ENCODE results near the gene RPL10.

DNA sequence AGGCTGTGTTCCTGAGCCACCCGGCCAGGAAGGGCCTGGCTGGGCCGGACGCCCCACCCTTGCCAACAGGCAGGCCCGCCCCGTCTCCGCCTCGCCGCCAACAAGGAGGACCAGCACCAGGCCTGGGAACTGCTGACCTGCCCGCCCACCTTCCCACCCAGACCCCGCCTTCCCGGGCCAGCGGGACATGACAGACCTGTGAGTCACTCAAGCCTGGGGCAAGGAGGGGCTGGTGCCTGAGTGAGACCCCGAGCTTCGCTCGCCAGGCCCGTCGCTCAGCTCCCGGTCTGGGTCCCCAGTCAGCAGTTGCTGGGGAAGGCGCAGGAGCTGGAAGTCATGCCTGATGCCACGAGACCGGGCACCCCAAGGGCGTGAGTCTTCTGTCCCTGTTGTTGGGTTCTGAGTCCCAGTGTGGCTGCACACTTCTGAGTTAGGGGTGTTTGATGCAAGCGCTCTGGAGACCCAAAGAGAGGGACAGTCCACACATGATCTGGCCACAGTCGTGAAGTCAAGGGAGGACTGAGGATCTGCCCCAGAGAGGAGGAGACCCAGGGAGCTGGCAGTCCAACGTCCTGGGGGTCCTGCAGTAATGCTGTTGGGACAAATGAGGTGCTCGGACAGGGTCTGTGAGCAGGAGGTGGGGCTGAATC, 11.2 kb downstream of the RPL10 start, which contains the start of gene DNASE1L1:
- TF ChIP-seq, protein P1, sequence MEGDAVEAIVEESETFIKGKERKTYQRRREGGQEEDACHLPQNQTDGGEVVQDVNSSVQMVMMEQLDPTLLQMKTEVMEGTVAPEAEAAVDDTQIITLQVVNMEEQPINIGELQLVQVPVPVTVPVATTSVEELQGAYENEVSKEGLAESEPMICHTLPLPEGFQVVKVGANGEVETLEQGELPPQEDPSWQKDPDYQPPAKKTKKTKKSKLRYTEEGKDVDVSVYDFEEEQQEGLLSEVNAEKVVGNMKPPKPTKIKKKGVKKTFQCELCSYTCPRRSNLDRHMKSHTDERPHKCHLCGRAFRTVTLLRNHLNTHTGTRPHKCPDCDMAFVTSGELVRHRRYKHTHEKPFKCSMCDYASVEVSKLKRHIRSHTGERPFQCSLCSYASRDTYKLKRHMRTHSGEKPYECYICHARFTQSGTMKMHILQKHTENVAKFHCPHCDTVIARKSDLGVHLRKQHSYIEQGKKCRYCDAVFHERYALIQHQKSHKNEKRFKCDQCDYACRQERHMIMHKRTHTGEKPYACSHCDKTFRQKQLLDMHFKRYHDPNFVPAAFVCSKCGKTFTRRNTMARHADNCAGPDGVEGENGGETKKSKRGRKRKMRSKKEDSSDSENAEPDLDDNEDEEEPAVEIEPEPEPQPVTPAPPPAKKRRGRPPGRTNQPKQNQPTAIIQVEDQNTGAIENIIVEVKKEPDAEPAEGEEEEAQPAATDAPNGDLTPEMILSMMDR (IDR thresholded peaks at IDR 0.05): no peak
- TF ChIP-seq, protein P2, sequence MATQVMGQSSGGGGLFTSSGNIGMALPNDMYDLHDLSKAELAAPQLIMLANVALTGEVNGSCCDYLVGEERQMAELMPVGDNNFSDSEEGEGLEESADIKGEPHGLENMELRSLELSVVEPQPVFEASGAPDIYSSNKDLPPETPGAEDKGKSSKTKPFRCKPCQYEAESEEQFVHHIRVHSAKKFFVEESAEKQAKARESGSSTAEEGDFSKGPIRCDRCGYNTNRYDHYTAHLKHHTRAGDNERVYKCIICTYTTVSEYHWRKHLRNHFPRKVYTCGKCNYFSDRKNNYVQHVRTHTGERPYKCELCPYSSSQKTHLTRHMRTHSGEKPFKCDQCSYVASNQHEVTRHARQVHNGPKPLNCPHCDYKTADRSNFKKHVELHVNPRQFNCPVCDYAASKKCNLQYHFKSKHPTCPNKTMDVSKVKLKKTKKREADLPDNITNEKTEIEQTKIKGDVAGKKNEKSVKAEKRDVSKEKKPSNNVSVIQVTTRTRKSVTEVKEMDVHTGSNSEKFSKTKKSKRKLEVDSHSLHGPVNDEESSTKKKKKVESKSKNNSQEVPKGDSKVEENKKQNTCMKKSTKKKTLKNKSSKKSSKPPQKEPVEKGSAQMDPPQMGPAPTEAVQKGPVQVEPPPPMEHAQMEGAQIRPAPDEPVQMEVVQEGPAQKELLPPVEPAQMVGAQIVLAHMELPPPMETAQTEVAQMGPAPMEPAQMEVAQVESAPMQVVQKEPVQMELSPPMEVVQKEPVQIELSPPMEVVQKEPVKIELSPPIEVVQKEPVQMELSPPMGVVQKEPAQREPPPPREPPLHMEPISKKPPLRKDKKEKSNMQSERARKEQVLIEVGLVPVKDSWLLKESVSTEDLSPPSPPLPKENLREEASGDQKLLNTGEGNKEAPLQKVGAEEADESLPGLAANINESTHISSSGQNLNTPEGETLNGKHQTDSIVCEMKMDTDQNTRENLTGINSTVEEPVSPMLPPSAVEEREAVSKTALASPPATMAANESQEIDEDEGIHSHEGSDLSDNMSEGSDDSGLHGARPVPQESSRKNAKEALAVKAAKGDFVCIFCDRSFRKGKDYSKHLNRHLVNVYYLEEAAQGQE (IDR thresholded peaks at IDR 0.05; ENCODE audit: insufficient read depth in 1 of 2, low read depth in 2 of 2, low read length in 1 of 2): no peak
- TF ChIP-seq SIN3A (IDR thresholded peaks at IDR 0.05; ENCODE audit: borderline replicate concordance, insufficient read depth, low read depth, low read length) (no peak), POLR2AphosphoS5 (IDR thresholded peaks at IDR 0.05; ENCODE audit: low read depth, low read length) (peak; percentile 33; the same call in 1 of the 2 replicates), TCF7L2 (IDR thresholded peaks at IDR 0.05; ENCODE audit: low read depth, low read length) (no peak)
